GM23338 (cell line): ENCODE data around the gene AP1AR. TPM values are rescaled to one million over a fixed set of nuclear protein-coding genes. Genes with fewer than 3 reads are reported as not detected.

Experiments used
- EZH2 ChIP-seq: fragments of 200-600 bp; sonication (generic); IDR thresholded peaks from one replicate; pipeline ENCODE4 v1.8.0; 2017; ENCODE audit warnings: antibody characterized with exemption, mild to moderate bottlenecking, low read depth; ENCODE audit not compliant: unreplicated experiment
- EZH2phosphoT487 ChIP-seq: fragments of 200-600 bp; sonication (generic); IDR thresholded peaks from one replicate; pipeline ENCODE4 v1.8.1; 2018; ENCODE audit warnings: antibody characterized with exemption; ENCODE audit not compliant: unreplicated experiment
- NANOG ChIP-seq: IDR thresholded peaks from 2 replicates; pipeline ENCODE4 v1.6.1; 2016; ENCODE audit warnings: antibody characterized with exemption, borderline replicate concordance
- STAT1 ChIP-seq: IDR thresholded peaks from one replicate; pipeline ENCODE4 v1.6.1; 2016; ENCODE audit warnings: antibody characterized with exemption; ENCODE audit not compliant: unreplicated experiment
- ZNF114 ChIP-seq: fragments of 250-450 bp; sonication (Bioruptor Pico); IDR thresholded peaks from 2 replicates; pipeline ENCODE4 v1.5.0; 2020; ENCODE audit warnings: mild to moderate bottlenecking, moderate library complexity
- ZNF331 ChIP-seq: fragments of 250-450 bp; sonication (Bioruptor Pico); IDR thresholded peaks from 2 replicates; pipeline ENCODE4 v1.5.0; 2020; ENCODE audit warnings: low read depth, mild to moderate bottlenecking, moderate library complexity
- polyA plus RNA-seq: library from polyadenylated mRNA; unstranded; fragments of >200 nt; fragmentation: Nextera tagmentation; extraction: Ambion mirVana; gene quantifications from 2 replicates; pipeline ENCODE4 v1.2.1, GENCODE V29; 2016
- total RNA-seq: library from RNA; depleted of rRNA; stranded (reverse); fragments of >200 nt; shearing (Covaris generic); gene quantifications from 2 replicates; pipeline ENCODE4 v1.2.3, GENCODE V29; 2014
- TF ChIP-seq, protein P1 (sequence below), 2 experiments: fragments of 200-600 bp in 1 of 2; sonication (generic) in 1 of 2; conservative IDR thresholded peaks; 2 replicates each; pipeline versions ENCODE4 v1.5.1 to v1.6.1; 2016 to 2017; ENCODE audit warnings: antibody characterized with exemption in 2 of 2, low read depth in 2 of 2, mild to moderate bottlenecking in 2 of 2, moderate library complexity in 1 of 2
- TF ChIP-seq, protein P2 (sequence below): fragments of 250-450 bp; sonication (Bioruptor Pico); IDR thresholded peaks from 2 replicates; pipeline ENCODE4 v1.5.0; 2020; ENCODE audit warnings: mild to moderate bottlenecking, moderate library complexity

Gene AP1AR
- total and polyA plus RNA-seq, 2 experiments from 2014 or later: 17.5 to 28.0 TPM

DNA sequence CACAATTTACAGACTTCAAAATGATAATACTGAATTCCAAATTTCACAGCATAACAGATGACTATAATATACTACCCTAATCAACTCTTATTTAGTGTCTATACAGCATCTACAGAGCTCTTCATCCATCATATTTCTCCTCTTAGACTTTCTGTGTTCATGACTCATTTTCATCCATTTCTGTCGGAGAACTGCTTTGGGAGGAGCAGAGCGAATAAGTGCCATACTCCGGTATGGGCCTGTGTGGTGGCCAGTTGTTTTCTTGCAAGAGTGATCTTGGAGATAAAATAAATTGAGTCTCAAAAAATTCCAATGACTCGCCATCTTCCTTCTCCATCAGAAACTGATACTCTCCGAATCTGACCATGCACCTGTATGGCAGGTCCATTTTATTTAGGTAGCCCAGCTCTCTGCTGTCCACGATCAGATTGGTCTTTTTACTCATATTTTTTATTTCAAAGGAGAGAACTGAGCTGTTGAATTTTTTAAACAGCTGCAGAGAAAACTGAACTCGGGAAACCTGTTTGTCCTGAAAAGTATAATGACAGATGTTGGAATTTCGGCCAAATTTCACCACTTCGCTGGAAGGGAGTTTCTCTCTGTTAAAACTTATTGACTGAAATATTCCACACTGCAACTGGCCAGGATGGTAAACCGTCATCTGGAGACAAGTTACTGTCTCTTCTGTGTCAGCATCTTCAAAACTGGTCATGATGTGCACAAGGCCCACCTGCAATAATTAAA lies 46.3 kb downstream of the AP1AR start (continued):
- TF ChIP-seq, protein P1, sequence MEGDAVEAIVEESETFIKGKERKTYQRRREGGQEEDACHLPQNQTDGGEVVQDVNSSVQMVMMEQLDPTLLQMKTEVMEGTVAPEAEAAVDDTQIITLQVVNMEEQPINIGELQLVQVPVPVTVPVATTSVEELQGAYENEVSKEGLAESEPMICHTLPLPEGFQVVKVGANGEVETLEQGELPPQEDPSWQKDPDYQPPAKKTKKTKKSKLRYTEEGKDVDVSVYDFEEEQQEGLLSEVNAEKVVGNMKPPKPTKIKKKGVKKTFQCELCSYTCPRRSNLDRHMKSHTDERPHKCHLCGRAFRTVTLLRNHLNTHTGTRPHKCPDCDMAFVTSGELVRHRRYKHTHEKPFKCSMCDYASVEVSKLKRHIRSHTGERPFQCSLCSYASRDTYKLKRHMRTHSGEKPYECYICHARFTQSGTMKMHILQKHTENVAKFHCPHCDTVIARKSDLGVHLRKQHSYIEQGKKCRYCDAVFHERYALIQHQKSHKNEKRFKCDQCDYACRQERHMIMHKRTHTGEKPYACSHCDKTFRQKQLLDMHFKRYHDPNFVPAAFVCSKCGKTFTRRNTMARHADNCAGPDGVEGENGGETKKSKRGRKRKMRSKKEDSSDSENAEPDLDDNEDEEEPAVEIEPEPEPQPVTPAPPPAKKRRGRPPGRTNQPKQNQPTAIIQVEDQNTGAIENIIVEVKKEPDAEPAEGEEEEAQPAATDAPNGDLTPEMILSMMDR (conservative IDR thresholded peaks at IDR 0.05; ENCODE audit: low read depth in 2 of 2): no peak
- TF ChIP-seq STAT1: no peak
- TF ChIP-seq EZH2phosphoT487: no peak
- TF ChIP-seq ZNF331 (CRISPR knock-in tag): no peak
- TF ChIP-seq NANOG: no peak
- TF ChIP-seq, protein P2, sequence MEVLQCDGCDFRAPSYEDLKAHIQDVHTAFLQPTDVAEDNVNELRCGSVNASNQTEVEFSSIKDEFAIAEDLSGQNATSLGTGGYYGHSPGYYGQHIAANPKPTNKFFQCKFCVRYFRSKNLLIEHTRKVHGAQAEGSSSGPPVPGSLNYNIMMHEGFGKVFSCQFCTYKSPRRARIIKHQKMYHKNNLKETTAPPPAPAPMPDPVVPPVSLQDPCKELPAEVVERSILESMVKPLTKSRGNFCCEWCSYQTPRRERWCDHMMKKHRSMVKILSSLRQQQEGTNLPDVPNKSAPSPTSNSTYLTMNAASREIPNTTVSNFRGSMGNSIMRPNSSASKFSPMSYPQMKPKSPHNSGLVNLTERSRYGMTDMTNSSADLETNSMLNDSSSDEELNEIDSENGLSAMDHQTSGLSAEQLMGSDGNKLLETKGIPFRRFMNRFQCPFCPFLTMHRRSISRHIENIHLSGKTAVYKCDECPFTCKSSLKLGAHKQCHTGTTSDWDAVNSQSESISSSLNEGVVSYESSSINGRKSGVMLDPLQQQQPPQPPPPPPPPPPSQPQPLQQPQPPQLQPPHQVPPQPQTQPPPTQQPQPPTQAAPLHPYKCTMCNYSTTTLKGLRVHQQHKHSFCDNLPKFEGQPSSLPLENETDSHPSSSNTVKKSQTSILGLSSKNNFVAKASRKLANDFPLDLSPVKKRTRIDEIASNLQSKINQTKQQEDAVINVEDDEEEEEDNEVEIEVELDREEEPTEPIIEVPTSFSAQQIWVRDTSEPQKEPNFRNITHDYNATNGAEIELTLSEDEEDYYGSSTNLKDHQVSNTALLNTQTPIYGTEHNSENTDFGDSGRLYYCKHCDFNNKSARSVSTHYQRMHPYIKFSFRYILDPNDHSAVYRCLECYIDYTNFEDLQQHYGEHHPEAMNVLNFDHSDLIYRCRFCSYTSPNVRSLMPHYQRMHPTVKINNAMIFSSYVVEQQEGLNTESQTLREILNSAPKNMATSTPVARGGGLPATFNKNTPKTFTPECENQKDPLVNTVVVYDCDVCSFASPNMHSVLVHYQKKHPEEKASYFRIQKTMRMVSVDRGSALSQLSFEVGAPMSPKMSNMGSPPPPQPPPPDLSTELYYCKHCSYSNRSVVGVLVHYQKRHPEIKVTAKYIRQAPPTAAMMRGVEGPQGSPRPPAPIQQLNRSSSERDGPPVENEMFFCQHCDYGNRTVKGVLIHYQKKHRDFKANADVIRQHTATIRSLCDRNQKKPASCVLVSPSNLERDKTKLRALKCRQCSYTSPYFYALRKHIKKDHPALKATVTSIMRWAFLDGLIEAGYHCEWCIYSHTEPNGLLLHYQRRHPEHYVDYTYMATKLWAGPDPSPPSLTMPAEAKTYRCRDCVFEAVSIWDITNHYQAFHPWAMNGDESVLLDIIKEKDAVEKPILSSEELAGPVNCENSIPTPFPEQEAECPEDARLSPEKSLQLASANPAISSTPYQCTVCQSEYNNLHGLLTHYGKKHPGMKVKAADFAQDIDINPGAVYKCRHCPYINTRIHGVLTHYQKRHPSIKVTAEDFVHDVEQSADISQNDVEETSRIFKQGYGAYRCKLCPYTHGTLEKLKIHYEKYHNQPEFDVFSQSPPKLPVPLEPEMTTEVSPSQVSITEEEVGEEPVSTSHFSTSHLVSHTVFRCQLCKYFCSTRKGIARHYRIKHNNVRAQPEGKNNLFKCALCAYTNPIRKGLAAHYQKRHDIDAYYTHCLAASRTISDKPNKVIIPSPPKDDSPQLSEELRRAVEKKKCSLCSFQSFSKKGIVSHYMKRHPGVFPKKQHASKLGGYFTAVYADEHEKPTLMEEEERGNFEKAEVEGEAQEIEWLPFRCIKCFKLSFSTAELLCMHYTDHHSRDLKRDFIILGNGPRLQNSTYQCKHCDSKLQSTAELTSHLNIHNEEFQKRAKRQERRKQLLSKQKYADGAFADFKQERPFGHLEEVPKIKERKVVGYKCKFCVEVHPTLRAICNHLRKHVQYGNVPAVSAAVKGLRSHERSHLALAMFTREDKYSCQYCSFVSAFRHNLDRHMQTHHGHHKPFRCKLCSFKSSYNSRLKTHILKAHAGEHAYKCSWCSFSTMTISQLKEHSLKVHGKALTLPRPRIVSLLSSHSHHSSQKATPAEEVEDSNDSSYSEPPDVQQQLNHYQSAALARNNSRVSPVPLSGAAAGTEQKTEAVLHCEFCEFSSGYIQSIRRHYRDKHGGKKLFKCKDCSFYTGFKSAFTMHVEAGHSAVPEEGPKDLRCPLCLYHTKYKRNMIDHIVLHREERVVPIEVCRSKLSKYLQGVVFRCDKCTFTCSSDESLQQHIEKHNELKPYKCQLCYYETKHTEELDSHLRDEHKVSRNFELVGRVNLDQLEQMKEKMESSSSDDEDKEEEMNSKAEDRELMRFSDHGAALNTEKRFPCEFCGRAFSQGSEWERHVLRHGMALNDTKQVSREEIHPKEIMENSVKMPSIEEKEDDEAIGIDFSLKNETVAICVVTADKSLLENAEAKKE (CRISPR knock-in tag): no peak
- no peak for TF ChIP-seq ZNF114 (CRISPR knock-in tag)
- TF ChIP-seq EZH2: no peak
